A673 (cell line): ENCODE measurements around the gene CLEC4F.

Experiments used
- CTCF ChIP-seq: fragments of 300-800, 200-600 bp; sonication (generic); conservative IDR thresholded peaks from 2 replicates; pipeline ENCODE4 v1.5.1; 2017; ENCODE audit warnings: low read depth, mild to moderate bottlenecking, antibody characterized with exemption, low read length, moderate library complexity, mixed read lengths
- EZH2 ChIP-seq: fragments of 200-600 bp; sonication (generic); IDR thresholded peaks from 2 replicates; pipeline ENCODE4 v1.6.1; 2017; ENCODE audit warnings: borderline replicate concordance, low read depth, mild to moderate bottlenecking, mixed read lengths, antibody characterized with exemption, low read length; ENCODE audit not compliant: poor library complexity, severe bottlenecking

DNA sequence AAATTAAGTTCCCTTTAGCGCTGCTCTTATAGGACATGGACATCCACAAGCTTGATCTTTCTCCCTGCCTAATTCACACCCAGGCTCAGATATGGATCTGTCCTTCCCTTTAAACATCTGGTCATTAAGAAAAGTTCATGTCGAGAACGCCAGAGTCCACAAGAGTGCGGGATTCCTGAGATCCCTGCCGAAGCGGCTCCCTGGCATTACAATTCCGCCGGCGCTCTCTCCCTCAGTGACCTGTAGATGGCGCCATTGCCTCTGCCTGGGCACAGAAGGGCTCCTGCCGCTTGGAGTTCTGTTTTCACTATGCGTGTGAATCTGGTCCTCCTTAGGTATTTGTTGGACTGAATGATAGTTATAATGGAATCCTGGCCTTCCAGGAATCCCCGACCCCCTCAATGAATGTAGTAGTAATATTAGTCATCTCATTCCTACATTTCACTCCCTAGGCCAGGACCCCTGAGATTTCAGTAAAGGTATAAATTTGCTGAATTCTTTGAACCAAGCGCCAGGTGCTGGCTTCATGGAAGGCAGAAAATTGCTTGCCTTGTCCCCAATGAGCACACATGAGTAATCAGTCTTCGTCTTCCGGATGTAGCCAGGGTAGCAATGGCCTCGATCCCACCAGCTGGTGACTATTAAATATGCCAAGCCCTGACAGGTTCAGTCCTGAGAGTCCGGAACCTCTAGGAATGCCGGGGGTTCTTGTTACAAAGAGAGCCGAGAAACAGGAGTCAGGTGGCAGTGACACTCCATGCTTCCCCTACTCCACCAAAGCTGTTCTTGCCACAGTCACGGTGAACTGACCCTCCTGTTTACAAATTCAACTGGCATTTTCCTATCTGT is 41.6 kb upstream of the CLEC4F start:
- TF ChIP-seq CTCF (peak; percentile 99), EZH2 (no peak)
